IMR-90 (cell line): ENCODE measurements around the gene RSRC1.

Source experiments
- CEBPB ChIP-seq: IDR thresholded peaks from 2 replicates; pipeline ENCODE4 v1.6.1; 2012; ENCODE audit warnings: low read depth, low read length, improper control_type of control experiment
- CHD1 ChIP-seq: IDR thresholded peaks from 2 replicates; pipeline ENCODE4 v1.6.1; 2012; ENCODE audit warnings: low read depth, low read length, improper control_type of control experiment
- CTCF ChIP-seq: conservative IDR thresholded peaks from 2 replicates; pipeline ENCODE4 v1.5.1; 2012; ENCODE audit warnings: mild to moderate bottlenecking, low read depth, low read length, improper control_type of control experiment
- MAFK ChIP-seq: IDR thresholded peaks from 2 replicates; pipeline ENCODE4 v1.6.1; 2012; ENCODE audit warnings: low read depth, low read length, improper control_type of control experiment
- MAZ ChIP-seq: IDR thresholded peaks from 2 replicates; pipeline ENCODE4 v1.6.1; 2012; ENCODE audit warnings: low read depth, mild to moderate bottlenecking, low read length, improper control_type of control experiment, moderate library complexity, borderline replicate concordance
- POLR2A ChIP-seq: IDR thresholded peaks from 2 replicates; pipeline ENCODE4 v1.6.1; 2012; ENCODE audit warnings: mild to moderate bottlenecking, low read depth, low read length
- RAD21 ChIP-seq: IDR thresholded peaks from 2 replicates; pipeline ENCODE4 v1.6.1; 2012; ENCODE audit warnings: low read length, improper control_type of control experiment
- RFX5 ChIP-seq: IDR thresholded peaks from 2 replicates; pipeline ENCODE4 v1.8.0; 2012; ENCODE audit warnings: low read depth, mild to moderate bottlenecking, low read length, moderate library complexity

DNA sequence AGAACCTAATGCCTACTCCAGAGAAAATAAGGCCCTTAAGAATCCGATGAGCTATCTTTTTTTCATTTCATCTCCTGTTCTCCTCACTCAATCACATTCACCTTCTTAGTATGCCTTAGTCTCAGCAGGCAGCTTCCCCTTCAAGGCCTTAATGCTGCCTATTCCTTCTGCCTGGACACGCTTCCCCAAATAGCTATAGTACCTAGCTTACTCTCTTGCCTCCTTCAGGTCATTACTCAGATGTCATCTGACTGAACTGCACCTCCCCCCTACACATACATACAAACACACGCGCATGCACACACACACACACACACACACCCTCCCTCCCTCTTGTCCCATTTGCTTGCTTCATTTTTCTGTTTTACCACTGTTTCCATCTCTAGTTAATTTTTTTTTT lies 269.6 kb downstream of the RSRC1 start:
- TF ChIP-seq CTCF (no peak), RAD21 (no peak), CHD1 (no peak), MAFK (no peak), MAZ (no peak), CEBPB (no peak), POLR2A (no peak), RFX5 (no peak)
